Stimulated activated CD4-positive, alpha-beta T cell treated with anti-CD3 and anti-CD28 coated beads, TNF-alpha, amount 100 ng/mL, for 4 hours (primary cell): ENCODE measurements around the gene KRTAP12-1.

Experiments used
- DNase-seq, 3 experiments: peaks; one replicate each; pipeline ENCODE4 v3.0.0-alpha.2; 2020; ENCODE audit warnings: low read depth in 3 of 3

Gene KRTAP12-1

DNA sequence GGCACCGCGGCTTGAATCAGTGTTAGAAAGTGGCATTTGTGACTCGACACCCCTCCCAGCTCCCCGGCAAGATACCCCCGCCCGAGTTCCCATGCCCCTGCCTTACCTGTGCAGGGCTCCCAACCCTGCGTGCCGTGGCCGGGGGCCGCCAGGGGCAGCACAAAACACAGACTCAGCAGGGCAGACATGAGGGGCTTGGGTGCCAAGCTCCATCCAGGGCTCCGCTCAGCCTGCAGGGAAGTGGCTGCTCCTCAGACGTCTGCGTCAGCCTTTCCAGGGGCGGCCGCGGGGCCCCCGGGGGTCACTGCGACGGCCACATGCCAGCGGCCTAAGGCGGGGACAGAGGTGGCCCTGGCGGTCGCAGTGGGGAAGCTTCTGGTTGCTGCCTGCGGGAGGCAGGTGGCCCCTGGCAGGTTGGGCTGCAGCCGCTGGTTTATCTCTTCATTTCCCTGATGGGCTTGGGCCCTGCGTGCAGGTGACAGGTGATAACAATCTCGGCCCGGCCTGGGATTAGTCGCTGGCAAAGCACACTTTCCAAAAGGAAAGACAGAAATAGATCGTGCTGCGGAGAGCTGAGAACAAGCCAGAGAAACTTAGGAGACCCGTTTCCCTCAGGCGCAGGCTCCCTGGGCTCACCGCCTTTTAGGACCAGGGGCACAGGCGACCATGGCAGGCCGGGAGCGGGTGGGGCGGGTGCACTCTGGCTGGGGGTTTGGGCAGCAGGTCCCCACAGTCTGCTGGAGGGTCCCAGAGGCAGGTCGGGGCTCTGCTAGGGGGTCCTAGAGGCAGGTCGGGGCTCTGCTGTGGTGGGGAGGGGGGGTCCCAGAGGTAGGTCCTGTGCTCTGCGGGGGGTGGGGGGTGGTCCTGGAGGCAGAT, 29.6 kb upstream of the KRTAP12-1 start, which contains the start of gene TSPEAR:
Gene TSPEAR (minus strand): TSS at position 246 of the 876 bp plus-strand sequence. CDS start 58 bp downstream, at position 188.
- DNase-seq = no peak

DNA sequence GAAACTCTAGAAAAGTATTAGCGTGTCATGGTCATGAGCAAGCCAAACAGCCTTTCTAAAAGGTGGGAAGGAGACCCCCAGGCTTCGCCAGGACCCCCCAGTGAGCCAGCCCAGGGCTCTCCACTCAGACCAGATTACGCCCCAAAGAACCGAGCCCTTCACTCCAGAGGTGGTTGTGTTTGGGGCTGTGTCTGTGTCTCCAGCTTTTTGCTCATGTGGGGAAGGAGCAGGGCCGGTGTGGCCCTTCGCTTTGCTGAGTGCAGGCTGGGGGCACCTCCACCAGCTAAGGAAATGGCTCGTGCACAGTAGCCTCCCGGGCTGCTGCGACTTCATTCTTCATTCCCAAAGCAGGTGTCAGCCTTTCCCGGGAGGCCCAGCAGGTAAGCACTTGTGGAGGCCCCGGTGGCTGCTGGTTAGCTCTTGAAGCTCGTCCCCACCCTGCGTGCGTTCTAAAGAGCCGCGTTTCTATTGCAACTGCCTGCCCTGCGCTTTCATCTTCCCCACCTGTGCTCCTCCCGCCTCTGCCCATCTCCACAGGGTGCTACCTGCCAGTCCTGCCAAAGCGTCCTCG, 28.9 kb upstream of the KRTAP12-1 start:
- DNase-seq = no peak

DNA sequence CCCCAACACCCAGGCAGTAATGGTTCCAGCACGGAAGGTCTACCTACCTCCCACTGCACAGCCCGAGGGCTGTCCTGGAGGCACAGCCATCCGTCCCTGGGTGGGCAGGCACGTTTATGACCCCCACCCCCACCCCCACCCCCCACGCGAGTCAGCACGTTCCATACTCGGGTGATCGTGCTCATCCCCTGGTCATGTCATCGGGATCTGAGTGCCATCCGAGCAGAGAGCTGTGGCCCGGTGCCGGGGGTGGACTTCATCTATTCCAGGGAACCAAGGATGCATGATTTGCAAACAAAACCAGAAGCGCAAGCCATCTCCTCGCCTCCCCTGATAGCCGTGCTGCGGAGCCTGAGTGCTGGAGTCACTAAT, 28.3 kb upstream of the KRTAP12-1 start:
- no peak for DNase-seq

DNA sequence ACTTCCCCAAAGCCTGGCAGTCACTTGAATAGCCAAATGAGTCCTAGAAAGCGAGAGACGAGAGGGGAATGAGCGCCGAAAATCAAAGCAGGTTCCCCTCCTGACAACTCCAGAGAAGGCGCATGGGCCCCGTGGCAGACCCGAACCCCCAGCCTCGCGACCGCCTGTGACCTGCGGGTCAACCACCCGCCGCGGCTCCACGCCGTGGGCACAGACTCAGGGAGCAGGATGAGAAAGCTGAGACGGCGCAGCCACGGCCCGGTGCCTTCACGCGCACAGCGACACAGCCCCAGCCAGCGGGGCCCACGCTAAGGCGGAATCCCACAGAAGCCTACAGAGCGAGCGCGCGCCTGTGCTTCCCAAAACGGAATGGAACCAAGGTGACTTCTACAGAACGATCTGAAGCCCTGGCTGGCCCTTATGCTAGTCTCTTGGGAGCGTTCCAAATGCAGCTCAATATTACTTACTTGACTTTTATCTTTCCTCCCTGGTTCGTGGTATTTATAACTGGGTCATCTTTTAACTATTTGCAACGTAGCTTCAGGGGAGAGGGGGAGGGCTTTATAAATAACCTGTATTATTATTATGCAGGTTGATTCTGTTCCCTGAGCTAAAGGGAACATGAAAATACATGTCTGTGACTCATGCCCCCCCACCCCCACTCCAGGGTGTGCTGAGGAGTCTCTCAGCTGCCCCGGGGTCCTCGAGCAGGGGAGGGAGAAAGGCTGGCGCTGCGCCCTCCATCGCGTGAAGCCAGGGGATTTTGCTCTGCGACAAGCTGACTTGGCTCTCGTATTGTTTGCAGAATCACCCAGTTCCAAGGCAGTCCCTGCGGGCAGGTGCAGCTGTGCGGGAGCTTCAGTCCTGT, 27.7 kb upstream of the KRTAP12-1 start:
- DNase-seq = peak in 1 of 3 experiments; percentile 14

DNA sequence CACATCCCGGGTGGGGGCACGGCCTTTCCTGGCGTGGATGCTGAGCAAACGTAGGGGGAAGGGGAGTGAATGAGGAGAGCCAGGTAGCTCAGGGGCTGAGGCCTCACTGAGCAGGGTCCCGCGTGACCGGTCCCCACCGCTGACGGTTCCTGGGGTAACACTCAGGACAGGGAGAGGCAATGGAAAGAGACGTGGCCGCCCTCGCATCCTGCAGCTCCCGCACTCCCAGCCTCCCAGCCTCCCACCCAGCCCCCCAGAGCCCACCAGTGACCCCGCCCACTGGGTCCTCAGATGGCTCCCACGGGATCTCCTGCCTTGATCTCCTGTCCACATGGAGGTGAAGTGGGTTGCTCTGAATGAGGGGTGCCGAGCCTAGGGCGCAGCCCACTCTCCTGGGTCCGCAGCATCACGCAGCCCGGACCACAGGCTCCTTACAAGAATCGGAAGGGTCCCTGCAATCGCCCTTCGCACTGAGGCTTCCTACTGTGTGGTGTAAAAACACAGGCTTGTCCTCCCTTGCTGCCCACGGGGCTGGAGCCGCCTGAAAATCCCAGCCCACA, 27.0 kb upstream of the KRTAP12-1 start:
- no peak for DNase-seq

DNA sequence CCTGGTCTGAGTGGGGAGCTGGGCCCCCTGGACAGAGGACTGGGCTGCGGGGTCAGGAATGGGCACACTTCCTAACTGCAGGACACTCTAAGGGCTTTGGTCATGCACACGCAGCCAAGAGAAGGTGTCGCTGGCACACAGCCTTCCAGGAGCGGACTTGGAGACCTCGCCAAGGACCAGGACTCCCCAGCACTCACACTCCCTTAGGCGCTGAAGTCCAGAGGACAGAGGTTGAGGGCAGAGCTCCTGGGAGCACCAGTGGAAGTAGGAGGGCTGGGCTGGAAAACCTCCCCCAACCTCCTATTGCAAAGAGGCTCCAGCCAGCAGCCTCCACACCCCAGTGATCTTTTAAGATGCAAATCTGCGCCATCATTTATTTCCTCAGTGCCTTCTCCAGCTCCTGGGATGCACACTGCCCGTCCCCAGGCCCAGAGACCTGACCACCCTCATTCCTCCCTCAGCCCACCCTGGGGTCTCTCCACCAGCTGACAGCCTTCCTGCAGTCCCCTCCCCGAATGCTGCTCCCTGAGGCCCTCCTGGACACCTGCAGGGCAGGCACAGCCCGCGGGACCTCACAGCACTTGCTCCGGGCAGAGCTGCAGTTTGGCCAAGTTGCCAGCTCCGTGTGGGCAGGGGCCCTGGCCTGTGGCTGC, 26.4 kb upstream of the KRTAP12-1 start:
- no peak for DNase-seq

DNA sequence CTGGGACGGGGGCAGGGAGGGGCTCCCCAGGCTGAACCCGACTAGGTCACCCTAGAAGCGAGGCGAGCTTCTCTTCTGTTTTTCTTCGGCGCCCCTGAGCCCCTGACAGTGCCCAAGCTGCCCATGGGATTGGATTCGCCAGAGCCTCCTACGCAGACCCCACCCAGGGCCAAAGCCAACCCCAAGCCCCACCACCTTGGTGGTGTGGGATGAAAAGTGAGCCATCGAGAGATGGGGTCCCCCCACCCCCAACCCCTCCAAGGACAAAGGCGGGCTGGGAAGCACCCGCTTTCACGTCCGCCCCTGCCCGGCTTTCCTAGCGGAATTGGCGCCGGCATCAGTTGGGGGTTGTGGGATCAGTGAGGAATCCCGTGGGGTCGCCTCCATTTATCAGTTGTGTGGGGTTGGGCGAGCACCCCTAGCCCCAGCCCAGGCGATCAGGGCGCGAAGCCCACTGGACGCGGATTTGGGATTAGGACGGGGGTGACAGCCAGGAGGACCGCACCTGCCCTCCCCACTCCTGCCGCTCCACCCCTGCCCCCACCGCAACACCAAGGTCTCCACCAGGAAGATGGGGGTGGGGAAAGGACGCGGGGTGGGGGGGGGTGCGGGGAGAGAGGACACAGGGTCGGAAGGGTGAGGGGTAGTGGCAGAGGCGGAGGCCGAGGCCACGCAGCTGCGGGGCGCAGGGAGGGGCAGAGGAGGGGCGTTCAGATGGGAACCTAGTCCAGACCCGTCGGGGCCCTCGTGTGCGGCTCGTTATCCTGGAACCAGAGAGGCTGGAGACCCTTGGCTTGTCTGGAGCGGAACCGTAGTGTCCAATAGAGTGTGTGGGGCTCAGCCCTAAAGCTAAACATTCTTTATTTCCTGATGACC, 25.0 kb upstream of the KRTAP12-1 start:
- no peak for DNase-seq

DNA sequence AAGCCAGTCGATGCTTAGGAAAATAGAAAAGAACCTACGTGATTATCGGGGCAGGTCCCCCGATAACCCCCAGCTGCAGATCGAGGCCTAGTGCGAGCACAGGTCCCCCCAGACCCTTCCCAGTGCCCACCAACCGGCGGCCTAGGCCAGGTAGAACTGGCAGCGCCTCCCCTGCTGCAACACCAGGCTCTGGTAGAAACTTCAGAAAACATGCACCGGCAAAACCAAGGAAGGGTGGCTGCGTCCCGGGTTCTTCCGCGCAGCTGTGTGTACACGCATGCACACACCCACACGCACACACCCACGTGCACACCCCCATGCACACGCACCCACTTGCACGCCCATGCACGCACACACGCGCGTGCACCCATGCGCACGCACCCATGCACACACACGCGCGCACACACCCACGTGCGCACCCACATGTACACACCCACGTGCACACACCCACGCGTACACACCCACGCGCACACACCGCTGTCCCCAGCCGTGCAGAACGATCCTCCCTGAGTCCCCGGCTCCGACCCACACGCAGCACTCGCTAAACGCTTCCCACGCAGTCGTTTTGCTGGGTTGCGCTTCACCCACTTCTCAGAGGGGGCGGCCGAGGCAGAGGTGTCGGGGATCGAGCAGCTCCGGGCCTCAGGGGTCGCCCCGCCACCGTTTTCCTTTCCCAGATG, 24.2 kb upstream of the KRTAP12-1 start:
- DNase-seq = no peak

DNA sequence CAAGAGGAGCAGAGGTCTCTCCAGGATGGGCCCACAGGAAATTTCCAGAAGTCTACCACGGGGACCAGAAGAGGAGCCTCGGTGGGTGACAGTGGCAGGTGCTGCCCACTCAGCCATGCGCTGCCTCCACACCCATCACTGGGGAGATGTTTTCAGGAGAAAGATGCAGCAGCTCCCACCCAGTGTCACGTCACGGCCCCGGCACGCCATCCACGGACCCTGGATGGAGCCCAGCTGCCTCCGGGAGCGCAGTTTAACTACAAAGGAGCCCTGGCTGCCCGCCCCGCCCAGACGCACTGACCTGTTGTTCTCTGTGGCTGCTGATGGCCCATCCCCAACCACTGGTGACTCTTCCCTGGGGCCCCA, 22.7 kb upstream of the KRTAP12-1 start:
- DNase-seq = no peak

DNA sequence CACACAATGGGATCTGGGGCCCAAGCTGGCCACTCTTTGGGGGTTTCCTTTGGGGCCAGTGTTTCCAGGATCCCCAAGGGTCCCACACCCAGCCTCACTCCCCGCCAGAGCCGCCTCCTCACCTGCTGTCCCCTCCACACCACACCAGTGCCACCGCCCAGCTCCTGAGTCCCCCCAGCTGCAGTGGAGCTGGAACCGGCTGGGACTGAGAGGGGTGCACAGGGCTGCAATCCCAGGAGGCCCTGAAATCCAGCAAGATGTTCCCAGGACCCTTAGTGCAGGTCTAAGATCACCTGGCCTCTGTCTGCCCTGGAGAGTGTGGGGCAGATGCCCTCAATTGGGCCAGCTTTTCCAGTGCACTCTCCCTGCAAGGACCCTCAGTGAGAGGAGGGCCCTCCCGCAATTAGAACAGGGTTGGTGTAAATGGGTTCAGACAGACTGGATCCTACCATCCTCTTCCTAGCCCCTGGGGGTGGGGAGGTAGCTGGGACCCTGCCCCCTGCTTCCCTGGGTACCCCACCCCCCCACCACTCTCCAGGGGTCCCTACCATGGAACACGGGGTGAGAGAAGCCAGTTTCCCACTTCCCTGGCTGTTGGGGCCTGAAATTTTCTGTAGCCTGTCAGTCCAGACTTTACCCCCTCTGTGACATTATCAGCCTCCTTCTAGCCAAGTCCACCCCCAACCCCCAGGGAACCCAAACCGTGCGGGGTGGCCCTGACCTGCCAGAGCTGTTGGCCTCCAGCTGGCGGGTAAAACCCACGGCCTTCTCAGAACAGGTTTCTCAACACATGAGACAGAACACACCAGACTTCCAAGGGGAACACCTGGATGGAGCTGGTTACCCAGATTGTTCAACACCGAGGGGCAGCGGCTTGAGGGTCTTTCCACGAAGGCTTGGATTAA, 22.0 kb upstream of the KRTAP12-1 start:
- no peak for DNase-seq

DNA sequence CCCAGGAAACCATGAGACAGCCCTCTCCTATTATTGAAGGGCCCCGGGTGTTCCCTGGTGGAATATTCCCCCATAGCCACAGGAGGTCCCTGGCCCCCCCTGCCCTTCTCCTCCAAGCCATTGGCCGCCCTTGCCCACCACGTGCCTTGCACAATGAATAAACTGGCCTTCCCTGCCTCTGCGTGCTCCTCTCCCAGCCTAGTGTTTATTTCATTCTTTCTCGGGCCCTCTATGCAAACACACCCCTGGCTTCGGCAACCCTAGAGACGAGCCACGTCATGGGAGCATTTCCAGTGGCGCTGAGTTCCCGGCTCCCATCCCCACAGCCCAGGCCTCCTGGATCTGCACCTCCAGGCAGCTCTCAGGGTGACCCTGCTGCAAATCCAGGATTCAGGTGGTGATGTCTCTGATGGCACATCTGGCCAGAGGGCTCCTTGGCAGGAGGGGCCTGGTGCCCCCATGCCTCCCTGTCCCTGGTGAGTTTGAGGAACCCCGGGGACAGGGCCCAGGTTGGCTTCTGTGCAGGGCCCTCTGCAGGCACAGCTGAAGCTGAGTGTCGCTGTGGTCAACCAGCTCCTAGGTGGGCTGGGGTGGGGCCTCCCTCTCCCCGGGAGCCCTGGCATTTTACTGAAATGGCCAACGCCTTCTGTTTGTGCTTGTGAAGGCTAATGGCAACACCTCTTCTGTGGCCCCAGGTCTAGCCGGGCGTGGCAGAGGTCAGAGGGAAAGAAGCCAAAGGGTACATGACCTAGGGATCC, 21.2 kb upstream of the KRTAP12-1 start:
- no peak for DNase-seq

DNA sequence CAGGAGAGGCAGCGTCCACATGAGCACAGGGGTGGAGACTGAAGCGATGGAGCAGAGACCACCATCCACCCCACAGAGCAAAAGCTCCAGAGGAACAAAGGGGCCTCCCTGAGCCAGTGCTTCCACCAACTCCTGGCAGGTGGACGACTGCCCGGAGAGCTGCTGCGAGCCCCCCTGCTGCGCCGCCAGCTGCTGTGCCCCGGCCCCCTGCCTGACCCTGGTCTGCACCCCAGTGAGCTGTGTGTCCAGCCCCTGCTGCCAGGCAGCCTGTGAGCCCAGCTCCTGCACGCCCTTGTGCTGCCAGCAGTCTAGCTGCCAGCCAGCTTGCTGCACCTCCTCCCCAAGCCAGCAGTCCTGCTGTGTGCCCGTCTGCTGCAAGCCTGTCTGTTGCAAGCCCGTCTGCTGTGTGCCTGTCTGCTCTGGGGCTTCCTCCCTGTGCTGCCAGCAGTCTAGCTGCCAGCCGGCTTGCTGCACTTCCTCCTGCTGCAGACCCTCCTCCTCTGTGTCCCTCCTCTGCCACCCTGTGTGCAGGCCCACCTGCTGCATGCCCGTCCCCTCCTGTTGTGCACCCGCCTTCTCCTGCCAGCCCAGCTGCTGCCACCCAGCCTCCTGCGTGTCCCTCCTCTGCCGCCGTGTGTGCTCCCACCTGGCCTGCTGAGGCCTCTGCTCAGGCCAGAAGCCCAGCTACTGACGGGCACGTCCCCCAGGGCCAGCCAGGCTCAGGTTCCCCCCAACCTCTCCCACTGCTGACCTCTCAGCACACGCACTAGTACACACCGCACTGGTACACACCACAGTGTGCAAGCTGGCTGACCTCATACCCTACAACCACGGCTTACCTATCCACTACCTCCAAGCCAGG, 20.4 kb upstream of the KRTAP12-1 start:
- no peak for DNase-seq

DNA sequence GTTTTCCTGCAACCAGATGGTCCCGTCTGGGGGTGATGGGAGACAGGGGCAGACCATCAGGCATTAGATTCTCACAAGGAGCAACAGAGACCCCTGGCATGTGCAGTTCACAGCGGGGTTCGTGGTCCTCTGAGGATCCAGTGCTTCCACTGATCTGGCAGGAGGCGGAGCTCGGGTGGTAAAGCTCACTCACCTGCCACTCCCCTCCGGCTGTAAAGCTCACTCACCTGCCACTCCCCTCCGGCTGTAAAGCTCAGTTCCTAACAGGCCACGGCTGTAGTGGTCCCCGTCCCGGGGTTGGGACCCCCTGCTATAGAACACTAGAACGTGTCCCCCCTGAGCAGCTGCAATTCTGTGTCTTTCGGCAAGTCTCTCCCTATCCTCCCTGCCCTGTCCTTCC, 19.6 kb upstream of the KRTAP12-1 start:
- DNase-seq = no peak

DNA sequence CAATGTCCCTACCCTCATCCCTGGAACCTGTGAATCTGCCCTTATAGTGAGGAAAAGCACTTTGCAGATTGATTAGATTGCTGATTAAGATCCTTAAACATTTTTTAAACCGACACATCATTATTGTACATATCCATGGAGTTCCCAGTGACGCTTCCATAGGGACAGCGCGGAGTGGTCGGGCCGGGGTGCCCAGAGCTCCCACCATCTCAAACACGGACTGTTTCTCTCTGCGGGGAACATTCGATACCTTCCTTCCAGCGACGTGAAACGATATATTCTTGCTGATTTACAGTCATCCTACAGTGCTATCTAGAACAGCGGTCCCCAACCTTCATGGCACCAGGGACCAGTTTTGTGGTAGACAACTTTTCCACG, 19.0 kb upstream of the KRTAP12-1 start:
- no peak for DNase-seq

DNA sequence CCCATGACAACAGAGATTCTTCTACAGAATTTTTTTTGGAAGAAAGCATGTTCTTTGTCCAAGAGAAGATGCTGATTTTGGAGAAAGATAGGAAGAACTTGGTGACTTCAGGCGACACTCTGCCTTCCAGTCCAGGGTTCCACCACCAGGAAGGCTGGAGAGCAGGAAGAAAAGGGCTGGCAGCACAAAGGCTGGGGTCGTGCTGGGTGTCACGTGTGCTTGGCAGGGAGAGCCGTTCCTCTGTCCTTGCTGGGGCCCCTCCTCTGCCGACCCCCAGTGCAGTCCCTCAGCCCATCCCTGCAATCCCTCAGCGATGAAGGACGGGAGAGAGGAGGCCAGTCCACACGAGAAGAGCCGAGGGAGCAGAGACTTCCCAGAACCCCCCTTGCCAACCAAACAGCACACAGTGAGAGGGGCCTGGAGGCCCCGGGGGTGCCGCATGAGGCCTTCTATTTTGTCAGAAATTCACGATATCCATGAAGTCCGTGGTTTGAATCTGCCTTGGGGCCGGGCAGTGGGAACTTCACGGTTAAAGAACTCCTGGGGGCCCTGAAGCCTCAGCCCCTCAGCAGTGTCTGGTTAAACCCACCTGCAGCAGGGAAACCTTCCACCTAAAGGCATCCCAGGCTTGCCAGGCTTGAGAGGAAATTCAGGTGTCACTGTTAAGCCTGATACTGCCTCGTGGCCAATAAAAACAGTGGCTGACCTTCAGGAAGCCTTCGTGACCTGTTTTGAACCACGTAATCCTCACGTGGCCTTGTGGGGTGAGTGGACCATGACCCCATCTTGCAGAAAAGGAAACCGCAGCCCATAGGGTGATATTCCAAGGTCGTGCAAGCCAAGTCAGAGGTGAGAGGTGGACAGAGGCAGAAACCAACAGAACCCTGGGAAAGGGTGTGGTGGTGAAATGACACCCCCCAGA, 18.4 kb upstream of the KRTAP12-1 start:
- no peak for DNase-seq

DNA sequence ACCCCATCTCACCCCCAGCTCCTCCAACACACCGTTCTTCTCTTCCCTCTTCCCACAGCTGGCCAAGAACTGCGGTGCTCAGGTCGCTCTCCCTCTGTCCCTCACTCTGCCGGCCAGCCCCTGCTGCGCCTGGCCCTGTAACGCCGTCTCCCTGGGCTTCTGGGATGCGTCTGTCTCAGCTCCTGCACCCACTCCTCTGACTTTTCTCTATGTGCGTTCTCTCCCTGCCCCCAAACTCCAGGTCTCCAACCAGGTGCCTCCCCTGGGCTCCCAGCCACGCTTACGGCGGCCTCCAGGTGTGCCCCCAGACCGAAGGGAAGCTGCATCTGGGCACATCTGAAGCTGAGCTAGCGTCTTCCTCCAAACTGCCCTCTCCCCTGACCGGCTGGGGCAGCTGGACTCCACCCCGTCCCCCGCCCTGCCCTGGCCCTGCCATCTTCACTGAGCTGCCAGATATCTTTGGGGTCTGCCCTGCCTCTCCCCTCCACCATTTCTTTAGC, 17.6 kb upstream of the KRTAP12-1 start:
- DNase-seq = no peak
